Coronary artery (tissue), 2 donors: ENCODE measurements around the gene ASPHD1.

ENCODE experiments used
- DNase-seq: peaks from one replicate; pipeline ENCODE4 v3.0.0-alpha.2; 2017; ENCODE audit warnings: low spot score
- H3K27ac ChIP-seq, 2 donors: fragments of 200-600 bp; sonication (generic); one replicate each; pipeline ENCODE4 v1.5.1; 2016 to 2019
- H3K4me3 ChIP-seq: fragments of 200-600 bp; sonication (generic); 2 replicates; pipeline ENCODE4 v1.5.1; 2016; ENCODE audit warnings: mild to moderate bottlenecking, moderate library complexity
- CTCF ChIP-seq: fragments of 200-600 bp; sonication (generic); IDR thresholded peaks from one replicate; pipeline ENCODE4 v1.5.1; 2019; ENCODE audit warnings: antibody characterized with exemption

ASPHD1 gene

DNA sequence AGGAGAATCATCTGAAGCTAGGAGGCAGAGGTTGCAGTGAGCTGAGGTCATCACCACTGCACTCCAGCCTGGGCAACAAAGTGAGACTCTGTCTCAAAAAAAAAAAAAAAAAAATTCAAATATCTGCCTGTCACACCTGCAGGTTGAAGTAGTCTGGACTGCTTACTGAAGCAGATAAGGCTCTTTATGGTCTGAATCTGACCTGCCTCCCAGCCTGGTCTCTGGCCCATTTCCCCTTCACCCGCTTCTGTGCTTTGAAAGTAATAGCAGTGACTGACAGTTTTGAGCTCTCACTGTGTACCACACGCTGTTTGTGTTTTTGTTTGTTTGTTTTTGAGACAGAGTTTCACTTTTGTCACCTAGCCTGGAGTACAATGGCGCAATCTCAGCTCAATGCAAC, 6.7 kb upstream of the ASPHD1 start:
- DNase-seq, result no peak
- Histone ChIP-seq H3K27ac (no peak overlapping the region), H3K4me3 (no peak overlapping the region)
- TF ChIP-seq CTCF, result no peak

- TF ChIP-seq CTCF, result no peak
These were observed 5.9 kb upstream of the ASPHD1 start for GRCh38 chr16:29894352-29894751.

DNA sequence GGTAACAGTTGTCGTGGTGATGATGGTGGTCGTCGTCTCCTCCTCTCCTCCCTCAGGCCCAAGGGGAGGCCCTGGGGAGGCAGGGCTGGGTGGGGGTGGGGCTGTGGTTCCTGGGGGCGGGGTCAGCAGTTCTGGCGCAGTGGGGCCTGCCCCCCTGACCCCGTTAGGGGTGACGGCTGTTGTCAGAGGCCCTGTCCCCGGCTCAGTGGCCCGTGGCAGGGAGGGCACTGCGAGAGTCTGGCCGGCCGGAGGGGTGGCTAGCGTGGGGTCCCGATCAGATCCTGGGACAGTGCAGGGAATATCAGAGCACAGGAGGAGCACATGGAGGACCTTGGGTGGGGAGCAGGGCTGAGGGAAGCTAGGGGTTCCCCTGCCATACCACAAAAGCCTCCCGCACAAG, 3.4 kb upstream of the ASPHD1 start:
- Histone ChIP-seq H3K27ac (no peak overlapping the region), H3K4me3 (no peak overlapping the region)
- TF ChIP-seq CTCF, result no peak
- no peak for DNase-seq

More at GRCh38 chr16:29894352-29894751, 5.9 kb upstream of the ASPHD1 start:
- DNase-seq, result no peak
- no peak overlapping the region for H3K4me3 ChIP-seq
- H3K27ac ChIP-seq, result no peak overlapping the region

- DNase-seq, result no peak
- Histone ChIP-seq H3K4me3 (no peak overlapping the region), H3K27ac (no peak overlapping the region)
- TF ChIP-seq CTCF, result no peak
These were observed 3.0 kb upstream of the ASPHD1 start for GRCh38 chr16:29897333-29897732.

DNA sequence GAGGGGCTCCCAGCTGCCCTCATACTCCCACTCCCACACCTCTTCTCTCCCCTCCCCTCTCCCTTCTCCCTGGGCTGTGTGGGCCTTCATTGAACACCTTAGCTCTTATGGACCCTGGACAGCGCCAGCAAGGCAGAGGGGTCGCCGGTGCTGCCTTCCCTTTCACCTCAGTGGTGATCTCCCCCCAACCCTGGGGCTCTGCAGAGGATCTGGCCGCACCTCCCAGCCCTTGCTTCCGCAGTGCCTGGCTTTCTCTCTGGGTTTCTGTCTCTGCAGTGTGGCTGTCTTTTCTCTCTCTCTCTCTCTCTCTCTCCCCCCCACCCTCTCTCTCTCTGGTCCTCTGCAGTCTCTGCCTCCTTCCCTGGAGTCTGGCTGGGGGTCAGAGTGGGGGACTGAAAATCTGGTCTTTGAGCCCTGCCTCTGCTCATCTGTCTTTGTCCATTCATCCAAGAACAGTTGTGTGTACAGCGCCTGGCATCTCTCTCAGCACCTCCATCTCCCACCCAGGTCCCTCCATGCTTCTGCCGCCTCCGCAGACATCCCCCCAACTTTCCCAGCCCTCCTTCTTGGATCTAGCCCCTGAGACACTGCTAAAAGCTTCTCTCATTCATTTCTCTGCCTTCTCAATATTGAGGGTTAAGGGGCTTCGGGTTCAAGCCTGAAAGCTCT, 2.0 kb upstream of the ASPHD1 start:
- no peak overlapping the region for H3K4me3 ChIP-seq
- no peak overlapping the region for H3K27ac ChIP-seq
- no peak for DNase-seq
- no peak for TF ChIP-seq CTCF

GRCh38 chr16:29898804-29899515, 1.3 kb upstream of the ASPHD1 start:
- Histone ChIP-seq H3K27ac (no peak overlapping the region), H3K4me3 (peak overlapping the region; percentile 82)
- no peak for DNase-seq
- TF ChIP-seq CTCF, result no peak

DNA sequence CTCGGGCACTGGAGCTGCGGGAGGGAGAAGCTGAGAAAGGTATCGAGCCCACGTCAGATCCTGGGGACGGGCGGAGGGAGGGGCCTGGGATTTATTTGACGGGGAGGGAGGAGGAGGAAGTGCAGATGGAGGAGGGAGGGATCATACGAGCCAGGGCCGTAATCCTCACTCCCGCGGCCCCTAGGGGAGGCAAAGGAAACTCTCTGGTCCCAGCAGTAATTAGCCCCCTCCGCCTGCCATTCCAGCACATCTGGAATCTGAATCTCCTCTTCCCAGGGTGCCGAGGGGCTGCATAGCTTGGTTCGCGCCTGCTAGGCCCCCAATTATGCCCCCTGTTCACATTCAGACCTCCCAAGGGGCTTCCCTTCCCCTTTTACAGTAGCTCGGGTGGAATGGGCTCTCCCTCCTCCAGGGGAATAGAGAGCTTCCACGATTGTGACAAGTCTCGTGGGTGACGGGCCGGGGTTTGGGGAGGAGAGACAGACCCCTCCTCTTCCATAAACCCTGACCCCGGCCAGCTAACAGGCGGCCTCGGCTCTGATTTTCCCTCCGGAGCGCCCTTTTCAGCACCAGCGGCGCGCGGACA, 679 bp upstream of the ASPHD1 start, which contains the start of gene SEZ6L2:
TSS of gene SEZ6L2 (minus strand) at position 35 of the 586 bp plus-strand sequence. CDS start 531 bp downstream, outside the sequence.
- Histone ChIP-seq H3K27ac (peak within 1 kb of the TSS in 1 of 2 donors; percentile 48), H3K4me3 (peak within 1 kb of the TSS; percentile 82)
- no peak for TF ChIP-seq CTCF
- DNase-seq, result no peak
